GM19372 (cell line): ENCODE measurements around the gene DNM3.

Experiments used
- ATAC-seq: cut with Tn5 transposase; IDR thresholded peaks from one replicate; pipeline ENCODE4 v1.9.1; 2021; ENCODE audit warnings: mild to moderate bottlenecking, low read depth, moderate library complexity; ENCODE audit not compliant: unreplicated experiment

The DNM3 gene

DNA sequence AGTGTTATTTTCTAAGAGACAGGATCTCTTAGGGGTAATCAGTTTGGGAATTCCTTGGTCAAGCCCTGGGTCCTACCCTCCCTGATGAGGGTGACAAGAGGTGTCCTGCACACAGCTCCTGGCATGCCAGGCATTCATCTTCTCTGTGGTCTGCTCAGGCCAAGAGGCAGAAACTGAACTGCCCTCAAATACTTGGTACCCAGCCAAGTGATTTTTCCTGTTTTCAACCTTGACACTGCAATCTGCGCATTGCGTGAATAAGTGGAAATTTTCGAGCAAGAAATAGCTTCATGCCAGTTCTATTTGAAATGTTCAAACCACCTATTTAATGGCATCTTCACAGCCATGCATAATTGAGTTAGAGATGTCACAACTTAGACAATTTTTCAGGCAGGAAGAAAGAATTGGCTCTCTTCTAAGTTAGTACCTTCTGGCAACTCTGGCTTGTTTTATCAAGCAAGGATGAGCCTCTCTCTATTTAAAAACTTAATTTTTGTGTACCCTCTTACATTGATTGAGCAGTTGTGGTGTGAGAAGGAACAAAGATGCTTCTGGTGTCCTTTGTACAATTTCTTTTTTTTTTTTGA is 27.0 kb downstream of the DNM3 start:
- ATAC-seq = no peak

DNA sequence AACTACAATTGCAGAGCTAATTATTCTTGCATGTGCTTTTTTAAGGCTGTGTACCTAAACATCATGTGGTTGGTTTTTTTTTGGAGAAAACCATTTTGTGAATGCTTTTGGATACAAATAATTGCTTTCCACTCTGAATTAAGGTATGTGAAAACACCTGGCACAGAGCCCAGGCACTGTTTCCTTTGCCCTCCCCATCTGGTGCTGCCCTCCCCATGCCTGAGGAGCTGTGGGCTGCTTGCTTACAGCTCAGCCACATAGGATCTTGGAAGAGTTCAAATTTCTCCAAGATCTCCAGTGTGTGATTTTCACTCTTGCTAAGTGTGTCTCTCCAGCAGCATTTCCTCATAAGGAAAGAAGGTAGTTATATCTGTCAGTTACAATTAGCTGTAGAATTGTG is 27.8 kb downstream of the DNM3 start:
- no peak for ATAC-seq

DNA sequence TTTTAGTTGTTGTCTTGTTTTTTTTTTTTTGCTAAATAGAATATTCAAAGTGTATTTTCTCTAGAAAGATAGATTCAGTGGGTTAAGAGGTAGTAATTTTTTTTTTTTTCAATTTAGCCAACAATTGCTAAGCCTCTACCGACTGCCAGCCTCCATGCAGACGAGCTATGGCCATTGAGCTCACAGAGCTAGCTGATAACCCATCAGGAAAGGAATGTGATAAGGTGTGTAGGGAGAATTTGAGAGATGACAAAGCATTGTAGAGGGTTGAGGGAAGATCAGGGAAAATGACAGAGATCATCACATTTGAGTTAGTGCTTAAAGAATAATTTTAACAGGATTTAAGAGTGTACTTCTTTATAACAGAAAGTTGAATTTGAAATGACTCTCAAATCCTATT is 30.6 kb downstream of the DNM3 start:
- ATAC-seq = no peak

DNA sequence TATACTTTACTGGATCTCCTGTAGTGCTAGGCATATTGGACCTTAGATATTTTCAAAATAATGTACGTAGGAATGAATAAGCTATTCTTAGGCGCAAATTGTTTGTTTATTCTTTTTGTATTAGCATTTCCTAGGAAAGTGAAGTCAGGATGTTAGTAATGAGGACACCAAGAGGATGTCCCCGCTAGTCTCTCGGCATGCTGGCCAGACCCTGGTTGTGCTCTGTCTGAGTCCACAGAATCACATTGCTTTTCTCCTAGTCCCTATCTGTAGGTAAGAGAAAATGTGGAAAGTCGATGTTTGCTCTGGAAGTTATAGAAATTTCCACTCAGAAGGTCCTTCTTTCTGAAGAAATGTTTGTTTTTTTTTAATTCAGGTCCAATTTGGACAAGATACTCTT is 31.1 kb downstream of the DNM3 start:
- ATAC-seq = no peak

DNA sequence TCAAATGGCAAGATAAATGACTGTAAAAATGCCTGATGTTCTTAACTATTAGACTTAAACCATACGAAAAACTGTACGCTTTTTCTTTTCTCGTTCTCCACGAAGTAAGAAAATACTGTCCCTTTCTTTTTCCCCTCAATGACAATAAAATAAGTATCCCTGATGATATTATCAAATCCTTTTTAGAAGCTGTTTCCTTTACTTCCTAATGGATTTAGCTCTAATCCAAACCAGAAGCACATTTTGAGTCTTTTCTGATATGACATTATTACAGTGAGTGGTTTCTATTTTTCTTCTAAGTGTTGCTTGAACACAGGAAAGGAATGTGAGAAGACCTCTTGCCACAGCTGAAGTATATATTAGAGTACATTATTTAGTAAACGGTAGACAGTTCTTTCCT is 32.4 kb downstream of the DNM3 start:
- no peak for ATAC-seq

DNA sequence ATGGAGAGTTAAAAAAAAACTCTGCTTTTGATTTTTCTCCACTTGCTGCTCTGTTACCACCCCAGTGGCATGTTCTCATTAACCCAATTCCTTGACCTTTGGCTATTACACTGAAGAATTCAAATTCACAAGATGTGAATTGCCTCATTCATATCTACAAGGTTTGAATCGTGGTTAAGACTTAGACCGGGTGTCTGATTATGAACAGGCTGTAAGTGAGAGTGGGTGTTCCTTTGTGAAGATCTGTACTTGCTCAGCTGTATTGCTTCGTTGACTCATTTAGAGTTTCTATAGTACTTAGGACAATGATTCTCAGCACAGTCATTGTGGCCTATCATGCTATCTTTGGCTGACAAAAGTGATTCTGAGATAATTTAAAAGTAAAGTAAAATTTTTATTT is 36.4 kb downstream of the DNM3 start:
- ATAC-seq = no peak

DNA sequence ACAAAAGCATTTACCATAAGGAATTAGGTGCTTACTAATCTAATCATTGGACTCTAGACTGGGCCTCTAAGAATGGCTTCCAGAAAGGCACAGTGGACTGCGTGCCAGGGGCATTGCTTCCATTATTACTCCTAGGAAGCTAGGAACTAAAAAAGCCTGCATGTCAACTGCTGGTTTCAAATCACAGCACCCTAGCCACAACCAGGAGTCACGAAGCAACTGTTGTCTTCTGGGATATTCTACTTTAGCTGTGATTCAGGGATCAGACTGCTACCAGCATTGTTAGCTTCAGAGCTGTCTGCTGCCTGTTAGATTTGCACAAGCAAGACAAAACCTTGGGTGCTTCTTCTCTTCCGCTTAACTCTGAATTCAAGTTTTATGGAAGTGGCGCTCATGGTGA is 38.3 kb downstream of the DNM3 start:
- ATAC-seq = no peak

DNA sequence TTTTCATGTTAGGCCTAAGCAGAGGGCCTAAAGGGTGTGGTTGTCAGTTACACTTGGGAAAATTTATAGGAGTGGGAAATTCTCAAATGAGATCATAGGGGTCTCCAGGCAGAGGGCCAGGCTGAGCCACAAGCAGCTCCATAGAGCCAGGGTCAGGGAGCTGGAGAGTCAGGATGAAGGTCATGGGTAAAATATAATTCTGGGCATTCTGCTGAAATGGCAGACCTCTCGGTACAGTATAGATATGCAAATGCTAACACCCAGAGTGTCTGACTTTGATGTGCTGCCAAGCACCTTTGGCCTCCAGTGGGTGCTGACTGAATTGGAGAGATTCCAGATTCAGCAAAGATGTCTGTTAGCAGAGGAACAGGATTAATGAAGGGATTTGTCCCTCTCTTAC is 40.1 kb downstream of the DNM3 start:
- no peak for ATAC-seq

DNA sequence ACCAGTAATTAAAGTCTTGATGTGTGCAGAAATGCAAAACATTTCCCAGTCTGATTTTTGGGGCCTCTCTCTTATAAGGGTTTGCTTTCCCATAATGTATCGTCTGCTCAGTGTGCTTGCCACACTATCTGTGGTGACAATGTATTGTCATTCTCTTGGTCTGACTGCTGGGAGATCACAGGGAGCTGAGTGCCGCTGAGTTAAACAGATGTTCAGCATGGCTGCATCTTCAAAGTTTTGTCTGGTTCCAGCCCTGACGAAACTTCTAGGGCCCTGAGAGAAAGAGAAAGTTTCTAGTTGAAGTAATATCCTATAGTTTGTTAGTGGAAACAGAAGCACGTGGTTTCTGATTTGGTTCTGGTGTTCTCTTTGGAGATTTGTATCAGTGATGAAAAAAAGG is 42.6 kb downstream of the DNM3 start:
- no peak for ATAC-seq

DNA sequence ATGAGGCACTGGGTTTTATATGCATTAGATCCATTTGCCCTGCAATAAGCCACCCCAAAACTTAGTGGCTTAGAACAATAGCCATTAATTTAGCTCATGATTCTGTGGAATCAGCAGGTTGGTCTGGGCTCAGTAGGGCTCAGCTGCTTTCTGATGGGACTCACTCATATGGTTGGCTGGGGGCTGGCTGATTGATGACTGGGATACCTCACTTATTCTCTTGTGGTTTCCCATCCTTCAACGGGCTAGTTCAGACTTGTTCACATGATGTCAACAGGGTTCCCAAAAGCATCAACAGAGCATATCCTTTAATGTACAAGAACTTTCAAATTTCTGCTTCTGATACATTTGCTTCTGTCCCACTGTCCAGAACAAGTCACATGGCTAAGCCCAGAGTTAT is 43.2 kb downstream of the DNM3 start:
- no peak for ATAC-seq

DNA sequence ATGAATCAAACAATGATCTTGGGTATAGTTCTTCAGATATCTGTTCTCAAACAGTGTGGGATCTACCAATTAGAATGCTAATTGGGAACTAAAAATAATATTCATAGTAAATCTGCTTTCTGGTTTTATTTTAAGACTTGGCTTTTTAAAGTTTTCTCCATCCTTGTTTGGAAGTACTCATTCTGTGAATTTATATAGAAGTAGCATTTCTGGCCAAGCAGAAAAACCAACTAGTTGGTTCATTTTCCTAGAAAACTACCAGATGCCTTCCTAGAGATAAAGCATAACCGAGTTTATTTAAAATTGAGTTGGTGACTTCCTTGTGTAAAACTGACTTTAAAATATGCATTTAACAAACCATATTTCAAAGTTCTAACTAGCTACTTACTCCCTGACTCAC is 48.8 kb downstream of the DNM3 start:
- no peak for ATAC-seq

DNA sequence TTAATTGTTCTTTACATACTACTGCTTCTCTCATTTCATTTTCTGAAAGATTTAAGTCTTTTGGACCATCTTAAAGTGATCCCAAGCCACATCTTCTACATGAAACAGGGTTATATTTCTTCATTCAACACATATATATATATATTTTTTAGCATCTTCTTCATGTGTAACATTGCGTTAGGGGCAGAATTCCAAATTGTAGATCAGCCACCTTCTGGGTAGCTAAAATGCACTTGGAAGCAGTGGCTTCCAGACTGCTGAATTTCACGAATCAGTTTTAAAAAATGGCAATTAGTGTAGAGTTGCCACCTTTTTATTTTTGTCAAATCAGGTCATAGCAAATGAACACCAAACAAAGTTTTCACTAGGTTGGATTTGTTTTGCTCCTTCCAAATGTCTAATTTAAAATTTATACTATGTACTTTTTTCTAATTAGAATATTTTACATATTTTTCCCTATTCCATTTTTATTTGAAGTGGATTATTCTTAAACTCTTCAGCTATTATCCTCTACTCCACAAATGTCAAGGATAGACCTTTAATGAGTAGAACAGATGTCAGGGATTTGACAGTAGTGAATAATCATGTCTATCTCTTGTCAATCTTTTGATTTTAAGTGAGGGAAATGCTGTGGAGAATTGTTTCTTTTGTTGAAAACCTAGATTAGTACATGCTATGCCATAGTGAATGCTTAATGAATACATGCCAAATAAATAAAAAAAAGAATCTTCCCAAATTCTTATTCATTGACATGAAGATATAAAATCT is 55.8 kb downstream of the DNM3 start:
- ATAC-seq = no peak

DNA sequence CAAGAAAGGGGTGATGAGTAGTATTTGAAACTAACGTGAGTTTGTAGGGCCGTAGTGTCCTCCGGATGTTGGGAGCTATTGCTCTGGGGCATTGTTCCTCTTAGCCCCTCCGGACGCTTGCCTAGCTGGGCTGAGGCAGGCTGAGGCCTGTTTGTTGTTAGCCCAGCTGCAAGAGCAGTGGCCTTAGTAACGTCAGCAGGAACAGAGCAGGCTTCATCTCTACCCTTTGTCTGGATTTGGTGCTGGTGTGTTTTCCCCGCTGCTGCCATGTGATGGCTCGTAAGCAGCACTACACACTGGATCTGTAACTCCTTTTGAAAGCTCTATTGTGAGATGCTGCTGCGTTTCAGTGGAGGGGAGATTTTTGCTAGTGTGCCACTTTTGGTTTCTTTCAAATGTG is 57.6 kb downstream of the DNM3 start:
- ATAC-seq = no peak

DNA sequence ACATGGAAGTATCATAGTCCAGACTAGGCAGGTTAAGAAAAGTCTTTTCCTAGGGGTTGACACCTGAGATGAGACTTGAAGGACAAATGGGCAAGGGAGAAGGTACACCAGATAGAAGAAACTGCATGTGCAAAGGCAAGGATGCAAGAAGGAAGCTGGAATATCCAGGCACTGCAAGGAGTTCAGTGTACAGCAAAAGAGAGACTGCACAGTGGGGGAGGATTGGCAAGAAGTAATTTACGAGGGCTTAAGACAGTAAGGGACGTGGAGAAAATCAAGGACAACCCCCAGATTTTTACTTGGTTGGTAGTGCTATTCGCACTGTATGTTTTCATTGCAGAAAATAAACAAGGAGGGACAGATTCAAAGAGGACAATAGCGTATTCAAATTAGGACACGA is 58.5 kb downstream of the DNM3 start:
- ATAC-seq = no peak

DNA sequence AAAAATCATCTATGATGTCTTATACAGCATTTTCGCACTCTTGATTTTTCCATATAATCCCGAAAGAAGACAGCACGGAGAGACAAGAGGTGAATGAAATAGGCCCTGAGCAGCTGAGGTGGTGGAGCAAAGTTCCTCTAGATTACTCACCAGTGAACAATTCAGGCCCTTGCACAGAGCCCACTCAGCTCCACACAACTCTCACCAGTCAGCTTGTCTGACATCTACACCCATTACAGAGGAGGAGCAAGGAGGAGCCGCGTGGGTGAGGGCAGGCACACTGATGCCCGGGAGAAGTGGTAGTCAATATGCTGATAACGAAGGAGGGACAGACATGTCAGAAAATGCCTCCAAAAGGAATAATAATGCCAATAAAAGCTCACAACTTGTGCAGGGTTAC is 59.9 kb downstream of the DNM3 start:
- ATAC-seq = no peak

DNA sequence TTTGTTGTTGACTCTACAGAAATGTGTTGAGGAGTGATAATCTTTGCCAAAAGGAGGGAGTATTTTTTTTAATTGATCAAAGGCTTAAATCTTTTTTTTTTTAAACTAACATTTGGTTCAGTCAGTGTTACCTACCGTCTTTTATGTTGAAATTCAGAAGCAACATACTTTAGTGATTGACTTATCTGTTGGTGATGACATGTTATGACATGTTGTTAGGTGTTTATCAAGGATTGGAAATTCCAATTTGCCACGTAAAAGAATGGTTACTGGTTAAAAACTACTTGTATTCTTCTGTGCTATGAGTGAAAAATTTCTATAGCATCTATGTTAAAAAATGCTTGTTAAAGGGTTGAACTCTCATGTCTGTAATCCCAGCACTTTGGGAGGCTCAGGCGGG is 61.2 kb downstream of the DNM3 start:
- no peak for ATAC-seq

DNA sequence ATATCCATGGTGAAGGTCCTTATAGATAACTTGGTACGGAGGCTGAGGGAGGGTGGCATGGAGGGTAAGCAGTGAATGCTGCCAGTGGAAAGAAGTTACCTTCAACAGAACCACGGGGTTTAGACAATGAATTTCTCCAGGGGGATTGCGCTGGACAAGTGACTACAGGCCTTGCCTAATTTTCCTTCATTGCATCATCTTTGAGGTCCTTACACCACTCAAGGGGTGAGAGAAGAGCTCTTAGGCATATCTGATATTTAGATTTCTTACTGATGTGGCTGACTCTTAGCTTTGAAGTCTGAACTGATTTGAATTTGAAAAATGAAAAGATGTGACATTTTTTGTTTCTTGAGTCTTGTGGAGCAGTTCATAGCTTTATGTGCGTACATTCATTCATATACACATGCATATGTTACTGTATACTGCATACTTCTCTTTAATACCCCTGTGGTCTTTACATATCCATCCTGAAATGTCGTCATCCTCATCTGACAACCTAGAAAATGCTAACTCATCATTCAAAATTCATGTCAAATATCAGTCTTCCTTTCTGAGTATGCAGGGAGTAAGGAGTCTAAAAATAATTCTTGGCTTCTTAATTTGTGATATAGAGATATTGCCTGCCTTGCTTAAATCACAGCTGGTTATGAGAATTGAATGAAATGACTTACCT is 63.6 kb downstream of the DNM3 start:
- ATAC-seq = no peak

DNA sequence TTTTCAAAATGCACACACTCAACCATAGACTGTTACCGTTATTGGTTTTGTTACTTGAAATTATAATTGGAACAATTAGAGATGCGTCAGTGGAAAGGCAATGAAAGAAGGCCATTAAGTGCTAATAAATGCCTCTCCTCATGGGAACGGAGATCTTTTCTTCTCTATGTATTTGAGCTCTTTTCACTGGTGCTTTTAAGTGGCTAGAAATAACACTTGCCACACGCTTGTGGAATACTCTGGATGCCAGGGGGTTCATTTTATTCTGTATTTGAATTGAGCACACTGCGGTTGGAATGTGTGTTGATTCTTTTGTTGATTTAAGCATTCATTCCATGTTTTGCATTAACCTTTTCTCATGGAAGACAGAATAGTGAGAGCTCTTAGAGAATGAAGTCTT is 68.4 kb downstream of the DNM3 start:
- ATAC-seq = no peak

DNA sequence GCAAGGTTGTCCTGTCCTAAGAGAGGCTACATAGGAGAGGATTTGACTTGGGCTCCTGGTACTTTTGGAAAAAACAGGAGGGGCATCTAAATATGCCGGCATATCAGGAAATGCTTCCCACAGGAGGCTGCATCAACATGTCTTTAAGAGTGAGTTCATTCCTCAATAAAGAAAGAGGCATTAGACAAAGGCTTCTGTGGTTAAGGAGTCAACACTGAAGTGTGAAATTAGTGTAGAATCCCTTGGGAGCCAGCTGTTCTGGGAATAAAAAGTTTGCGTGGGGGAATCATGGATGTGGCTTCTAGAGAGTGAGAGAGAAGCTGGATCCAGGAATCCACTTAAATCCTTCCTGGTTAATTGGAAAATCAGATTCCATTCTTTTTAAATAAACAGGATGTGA is 69.5 kb downstream of the DNM3 start:
- ATAC-seq = no peak

DNA sequence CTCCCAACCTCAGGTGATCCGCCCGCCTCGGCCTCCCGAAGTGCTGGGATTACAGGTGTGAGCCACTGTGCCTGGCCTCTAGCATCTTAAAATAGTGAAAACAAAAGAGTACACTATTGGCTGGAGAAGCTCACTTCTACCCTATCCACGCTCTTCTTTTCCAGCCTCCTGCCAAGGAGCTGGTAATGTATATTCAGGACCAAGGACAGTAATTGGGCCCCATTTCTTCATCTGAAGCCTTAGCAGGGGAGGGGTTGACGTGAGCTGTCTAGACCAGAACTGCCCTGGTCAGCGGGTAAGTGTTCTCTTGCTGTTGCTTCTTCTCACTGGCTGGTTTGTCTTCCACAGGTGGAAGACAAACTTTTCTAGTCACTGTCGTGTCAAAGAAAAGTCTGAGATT is 70.2 kb downstream of the DNM3 start:
- no peak for ATAC-seq

DNA sequence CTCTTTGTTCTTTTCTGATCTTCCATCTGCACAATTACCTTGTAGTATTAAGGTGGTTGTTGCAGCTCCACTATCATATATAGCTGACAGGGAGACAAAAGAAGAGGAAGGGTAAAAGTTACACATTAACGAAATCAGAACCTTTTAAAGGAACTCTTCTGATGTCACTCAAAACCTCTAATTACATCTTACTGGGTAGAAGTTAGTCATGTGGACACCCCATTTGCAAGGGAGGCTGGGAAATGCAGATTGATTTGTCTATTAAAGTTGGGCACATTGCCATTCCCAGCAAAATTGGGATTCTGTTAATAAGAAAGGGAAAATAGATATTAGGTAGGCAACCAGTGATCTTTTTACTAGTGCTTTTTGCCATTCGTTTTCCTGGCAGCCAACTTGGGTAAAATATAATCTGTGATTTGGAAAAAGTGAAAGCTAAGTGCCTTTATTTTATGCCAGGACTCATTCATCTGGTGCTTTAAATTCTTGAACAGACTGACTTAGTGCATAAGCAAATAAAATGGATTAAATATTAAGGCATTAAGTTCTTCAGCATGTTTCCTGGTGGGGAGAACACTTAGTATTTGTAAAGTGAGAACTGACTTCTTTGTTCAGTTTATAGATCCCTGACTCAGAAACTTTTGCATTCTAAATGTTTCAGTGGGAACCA is 71.3 kb downstream of the DNM3 start:
- no peak for ATAC-seq

DNA sequence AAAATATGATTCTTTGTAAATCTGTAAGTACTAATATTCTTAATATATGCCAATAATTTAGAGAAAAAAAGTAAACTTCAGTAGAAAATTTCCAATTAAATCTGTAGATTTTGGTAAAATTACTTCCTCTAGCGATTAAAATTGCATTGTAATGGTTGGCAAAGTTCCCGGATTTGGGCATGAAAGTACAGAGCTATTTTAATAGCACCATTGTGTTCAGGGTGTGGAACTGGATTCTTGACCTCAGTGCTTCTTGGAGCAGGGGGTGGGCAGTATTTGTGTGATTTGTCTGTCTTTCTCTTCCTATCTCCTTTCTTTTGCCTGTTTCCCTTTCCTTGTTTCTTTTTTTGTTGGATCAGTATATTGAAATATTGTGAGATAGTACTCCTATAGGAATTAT is 72.1 kb downstream of the DNM3 start:
- ATAC-seq = no peak
